NB4 (cell line): Measurements from ENCODE around the gene ARHGAP24.

Source experiments
- CTCF ChIP-seq: IDR thresholded peaks from one replicate; pipeline ENCODE4 v1.5.1; 2012; ENCODE audit warnings: low read depth, low read length
- MAX ChIP-seq: IDR thresholded peaks from 2 replicates; pipeline ENCODE4 v1.6.1; 2011; ENCODE audit warnings: low read depth, low read length
- MYC ChIP-seq: IDR thresholded peaks from 2 replicates; pipeline ENCODE4 v1.6.1; 2011; ENCODE audit warnings: low read depth, low read length
- POLR2A ChIP-seq: IDR thresholded peaks from 2 replicates; pipeline ENCODE4 v1.6.1; 2011; ENCODE audit warnings: mild to moderate bottlenecking; ENCODE audit not compliant: insufficient read length; ENCODE audit errors: extremely low read depth

- TF ChIP-seq CTCF (no peak), POLR2A (no peak), MAX (no peak), MYC (no peak)
Observed at GRCh38 chr4:85644061-85644460, 169.1 kb downstream of the ARHGAP24 start.
